HG02938 (cell line): ENCODE measurements around the gene DGCR8.

Experiments
- ATAC-seq: cut with Tn5 transposase; IDR thresholded peaks from one replicate; pipeline ENCODE4 v1.9.1; 2021; ENCODE audit warnings: mild to moderate bottlenecking, moderate library complexity; ENCODE audit not compliant: unreplicated experiment

Gene DGCR8

DNA sequence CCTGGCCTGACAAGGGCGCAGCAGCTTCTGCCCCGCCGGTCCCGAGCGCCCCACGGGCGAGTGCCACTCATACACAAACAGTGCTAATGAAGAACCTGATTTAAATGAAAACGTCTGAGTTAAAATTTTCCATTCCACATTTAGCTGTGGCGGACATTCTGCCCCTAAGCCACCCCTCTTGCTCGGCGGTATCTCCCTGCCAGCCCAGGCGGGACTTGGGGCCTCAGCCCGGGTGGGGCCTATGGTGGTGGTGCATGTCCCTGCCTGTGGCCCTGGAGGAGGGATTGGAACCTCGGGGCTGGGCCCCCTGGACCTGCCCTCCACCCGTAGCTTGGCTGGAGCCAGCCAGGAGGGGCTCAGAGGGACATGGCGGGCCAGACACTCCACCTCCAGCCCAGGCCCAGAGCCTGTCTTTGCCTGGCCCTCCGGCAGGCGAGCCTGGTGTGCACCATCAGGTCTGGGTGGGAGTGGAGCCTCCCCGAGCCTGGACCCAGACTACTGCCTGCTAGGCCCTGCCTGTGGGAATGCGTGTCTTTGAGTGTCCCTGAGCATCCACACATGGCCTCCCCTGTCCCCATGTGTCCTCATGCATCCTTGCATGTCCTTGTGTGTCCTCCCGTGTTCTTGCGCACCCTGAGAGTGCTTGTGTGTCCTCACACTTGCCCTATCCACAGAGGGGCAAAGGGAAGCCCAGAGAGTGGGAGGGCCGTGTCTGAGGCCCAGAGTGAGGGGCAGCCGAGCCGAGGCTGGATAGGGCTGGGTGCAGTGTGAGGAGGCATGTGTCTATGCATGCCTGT is 56.0 kb downstream of the DGCR8 start:
- no peak for ATAC-seq

GRCh38 chr22:20136603-20136873 is 56.5 kb downstream of the DGCR8 start:
- ATAC-seq: no peak

DNA sequence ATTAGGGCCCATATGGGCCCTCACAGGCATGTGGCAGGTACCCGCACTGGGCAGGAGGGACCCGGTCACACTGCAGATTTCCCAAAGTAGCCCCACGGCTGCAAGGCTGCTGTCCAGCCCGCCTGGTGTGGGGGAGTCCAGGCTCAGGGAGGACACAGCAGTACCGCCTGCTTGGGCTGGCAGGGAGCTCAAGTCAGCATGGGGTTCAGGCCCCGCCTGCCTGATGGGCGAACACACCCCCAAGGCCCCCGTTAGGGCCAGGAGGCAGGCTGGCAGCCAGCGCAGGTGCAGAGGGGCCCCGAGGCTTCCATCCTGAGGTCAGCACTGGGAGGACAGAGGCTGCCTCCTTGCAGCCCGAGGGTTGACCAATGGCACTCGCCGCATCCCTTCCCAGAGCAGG is 57.1 kb downstream of the DGCR8 start:
- no peak for ATAC-seq

GRCh38 chr22:20137671-20138416 is 57.8 kb downstream of the DGCR8 start:
- no peak for ATAC-seq

DNA sequence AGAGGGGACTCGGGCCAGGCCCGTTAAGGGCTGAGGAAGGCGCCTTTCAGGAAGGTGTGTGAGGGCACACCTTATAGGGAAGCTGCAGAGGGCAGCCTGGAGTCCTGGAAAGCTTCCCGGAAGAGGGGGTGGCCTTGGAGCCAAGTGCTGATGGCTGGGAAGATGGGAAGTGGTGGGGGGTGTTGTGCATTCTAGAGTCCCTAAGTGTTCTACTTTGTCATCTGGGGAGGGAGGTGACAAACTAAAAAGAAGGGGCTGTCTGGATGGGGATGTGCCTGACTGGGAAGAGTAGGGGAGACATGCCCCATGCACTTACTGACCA is 58.3 kb downstream of the DGCR8 start:
- ATAC-seq: no peak

GRCh38 chr22:20138868-20139267 is 58.8 kb downstream of the DGCR8 start:
- no peak for ATAC-seq

DNA sequence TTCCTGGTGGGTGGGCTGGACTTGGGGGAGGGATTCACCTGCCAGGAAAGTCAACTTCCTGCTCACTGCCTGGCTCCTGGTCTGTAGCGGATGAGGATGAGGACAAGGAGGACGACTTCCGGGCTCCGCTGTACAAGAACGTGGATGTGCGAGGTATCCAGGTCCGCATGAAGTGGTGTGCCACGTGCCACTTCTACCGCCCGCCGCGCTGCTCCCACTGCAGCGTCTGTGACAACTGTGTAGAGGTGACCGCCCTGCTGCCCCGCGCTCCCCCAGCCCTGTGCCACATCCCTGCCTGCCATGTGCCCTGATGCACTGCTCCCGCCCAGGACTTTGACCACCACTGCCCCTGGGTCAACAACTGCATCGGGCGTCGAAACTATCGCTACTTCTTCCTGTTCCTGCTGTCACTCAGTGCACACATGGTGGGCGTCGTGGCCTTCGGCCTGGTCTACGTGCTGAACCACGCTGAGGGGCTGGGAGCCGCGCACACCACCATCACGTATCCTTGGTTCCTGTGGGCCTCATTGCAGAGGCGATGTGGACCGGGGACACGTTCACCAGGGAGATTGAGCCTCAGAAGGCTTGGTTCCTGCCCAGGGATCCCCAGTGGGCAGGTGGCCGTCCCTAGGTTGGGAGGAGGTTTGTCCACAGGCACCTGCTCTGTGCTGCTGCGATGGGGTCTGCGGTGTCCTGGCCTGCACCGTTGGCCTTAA is 59.5 kb downstream of the DGCR8 start:
- ATAC-seq: no peak

- no peak for ATAC-seq
Measured at GRCh38 chr22:20140107-20140445, 60.0 kb downstream of the DGCR8 start.

DNA sequence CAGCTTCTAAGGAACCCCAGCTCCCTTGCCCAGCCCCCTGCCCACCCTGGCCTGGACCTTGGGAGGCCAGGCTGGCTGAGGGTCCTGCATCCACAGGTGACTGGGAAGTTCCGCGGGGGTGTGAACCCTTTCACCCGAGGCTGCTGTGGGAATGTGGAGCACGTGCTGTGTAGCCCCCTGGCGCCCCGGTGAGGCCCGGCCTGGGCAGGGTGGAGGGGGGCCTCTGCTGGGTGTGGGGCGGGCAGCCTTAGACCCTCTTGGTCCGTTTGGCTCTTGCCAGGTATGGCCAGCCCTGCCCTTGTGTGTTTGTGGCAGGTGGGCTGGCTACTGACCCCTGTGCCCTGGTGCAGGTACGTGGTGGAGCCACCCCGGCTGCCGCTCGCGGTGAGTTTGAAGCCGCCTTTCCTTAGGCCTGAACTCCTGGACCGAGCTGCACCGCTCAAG is 60.5 kb downstream of the DGCR8 start:
- ATAC-seq: no peak

DNA sequence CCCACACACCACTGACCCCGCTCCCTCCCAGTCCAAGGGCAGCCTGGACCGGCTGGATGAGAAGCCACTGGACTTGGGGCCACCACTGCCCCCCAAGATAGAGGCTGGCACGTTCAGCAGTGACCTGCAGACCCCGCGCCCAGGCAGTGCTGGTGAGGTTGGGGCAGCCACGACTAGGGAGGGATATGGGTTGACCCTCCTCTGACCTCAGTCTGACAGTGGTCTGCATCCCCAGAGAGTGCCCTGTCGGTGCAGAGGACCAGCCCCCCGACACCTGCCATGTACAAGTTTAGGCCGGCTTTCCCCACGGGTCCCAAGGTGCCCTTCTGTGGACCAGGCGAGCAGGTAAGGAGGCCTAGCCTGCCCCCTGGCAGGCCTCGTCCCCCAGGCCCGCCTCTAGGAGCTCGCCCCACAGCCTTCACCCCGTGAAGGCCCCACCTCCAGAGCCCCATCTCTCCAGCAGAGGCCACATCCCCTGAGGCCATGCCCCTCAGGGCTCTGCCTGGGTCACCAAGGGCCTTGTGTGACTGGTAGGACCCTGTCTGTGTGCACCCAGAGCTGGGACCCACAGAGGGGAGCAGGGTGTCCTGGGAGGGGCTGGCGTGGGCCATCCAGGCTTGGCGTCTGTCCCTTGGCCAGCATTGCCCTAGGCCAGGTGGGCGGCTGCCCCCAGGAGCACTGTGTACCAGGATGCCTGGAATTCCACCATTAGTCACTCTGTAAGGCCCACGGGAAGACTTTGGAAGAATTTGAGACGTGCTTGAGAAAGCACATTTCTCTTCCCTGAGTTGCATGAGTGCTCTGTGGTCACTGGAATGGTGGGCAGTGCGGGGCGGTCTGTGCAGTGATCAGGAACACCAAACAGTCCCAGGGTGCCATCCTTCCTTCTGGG is 61.4 kb downstream of the DGCR8 start:
- no peak for ATAC-seq

GRCh38 chr22:20142711-20143621 is 62.9 kb downstream of the DGCR8 start:
- ATAC-seq: no peak

DNA sequence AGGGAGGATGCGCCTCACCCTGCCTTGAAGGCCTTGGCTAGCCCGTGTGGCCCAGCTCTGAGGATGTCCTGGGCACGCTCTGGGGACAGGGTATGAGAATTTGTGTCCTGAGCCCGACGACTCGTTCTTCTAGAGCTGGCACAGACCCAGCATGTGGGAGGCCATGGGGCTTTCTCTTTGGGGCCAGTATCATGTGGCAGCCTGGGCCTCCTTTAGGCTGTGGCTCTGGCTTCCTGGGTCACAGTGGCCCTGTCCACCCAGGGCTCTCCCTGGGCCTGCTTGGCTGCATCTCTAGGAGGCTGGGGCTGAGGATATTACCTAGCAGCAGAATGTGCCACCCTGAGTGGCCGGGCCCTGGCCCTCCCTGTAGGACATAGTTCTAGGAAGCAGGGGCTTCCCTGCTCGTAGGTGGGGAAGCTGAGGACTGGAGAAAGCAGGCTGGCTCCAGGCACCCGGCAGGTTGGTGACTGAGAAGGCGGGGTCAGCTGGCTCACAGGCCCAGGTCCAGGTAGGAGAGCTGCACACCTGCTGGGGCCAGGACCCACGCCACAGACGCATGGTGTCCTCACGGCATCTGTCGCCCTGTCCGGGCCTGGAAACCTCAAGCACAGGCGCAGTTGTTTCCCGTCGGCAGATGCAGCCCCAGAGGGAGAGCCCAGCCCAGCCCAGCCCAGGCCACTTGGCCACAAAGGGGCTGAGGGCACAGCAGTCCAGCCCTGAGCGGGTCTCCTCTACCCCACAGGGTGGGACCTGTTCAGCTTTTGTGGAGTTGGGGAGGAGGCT is 64.0 kb downstream of the DGCR8 start:
- ATAC-seq: no peak

- ATAC-seq: no peak
Measured at GRCh38 chr22:20145206-20145831, 65.3 kb downstream of the DGCR8 start.

DNA sequence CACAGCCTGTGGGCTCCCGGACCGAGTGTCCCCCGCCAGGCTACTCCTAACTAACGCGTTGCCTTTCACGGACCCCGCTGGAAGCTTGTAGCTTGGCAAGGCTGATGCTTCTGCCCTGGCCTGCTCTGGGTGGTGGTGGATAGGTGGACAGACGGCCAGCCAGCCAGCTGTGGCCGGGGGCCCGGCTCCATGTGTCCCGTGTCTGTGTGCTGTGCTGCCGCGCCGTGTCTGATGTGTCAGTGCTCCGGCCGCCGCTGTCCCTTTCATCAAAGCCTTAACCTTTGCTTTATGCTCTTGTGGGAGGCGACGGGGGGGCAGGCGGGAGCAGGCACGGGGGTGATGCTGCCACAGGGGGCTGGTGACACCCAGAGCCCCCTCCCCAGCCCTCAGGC is 65.8 kb downstream of the DGCR8 start:
- no peak for ATAC-seq

- ATAC-seq: no peak
Measured at GRCh38 chr22:20146777-20147176, 66.7 kb downstream of the DGCR8 start.

DNA sequence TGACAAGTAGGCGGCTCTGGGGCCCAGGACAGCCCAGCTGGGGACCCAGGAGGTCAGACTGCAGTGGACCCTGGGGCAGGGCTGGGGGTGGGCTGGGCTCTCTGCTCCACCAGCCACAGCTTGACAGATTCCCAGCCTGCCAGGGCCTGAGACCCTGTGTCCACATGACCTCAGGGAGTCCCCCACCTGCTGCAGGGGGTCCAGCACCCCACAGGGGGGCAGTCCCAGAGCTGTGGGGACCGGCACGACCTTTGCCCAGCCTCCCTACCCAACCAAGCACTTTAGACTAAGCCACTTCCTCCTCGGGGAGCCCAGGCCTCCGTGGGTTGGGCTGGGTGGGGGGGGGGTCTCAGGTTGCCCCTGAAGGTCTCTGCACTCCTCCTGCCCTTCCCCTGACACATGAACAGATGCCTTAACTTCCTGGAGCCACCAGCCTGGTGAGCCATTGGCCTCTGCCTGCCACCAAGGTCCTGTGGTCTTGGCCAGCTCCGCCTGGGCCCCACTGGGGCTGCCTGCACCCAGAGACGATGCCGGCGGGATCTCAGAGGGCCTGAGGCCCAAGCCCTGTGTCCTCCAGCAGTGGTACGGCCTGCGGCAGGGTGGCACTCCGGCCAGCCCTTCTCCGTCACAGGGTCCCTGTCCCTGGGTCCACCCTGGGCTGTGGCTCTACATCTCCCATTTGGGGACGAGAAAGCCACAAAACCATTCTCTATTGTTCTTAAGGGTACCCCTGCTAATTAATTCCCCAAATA is 67.4 kb downstream of the DGCR8 start:
- ATAC-seq: no peak

DNA sequence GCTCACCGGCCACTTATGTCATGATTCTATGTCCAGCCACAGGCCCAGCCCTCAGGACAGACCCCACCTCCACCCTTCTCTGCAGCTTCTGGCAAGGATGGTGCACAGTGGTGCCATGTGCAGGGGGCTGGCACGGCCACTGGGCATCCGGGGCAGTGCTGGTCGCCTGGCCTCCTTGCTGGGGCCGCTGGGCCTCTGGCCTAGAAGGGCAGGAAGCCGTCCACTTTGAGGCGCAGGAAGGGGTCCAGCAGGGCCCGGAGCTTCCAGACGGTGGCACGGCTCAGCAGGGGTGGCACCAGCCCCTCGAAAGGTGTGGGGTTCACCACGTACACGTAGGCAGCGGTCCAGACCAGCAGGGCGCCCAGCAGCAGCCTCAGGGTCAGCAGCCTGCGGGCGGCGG is 68.4 kb downstream of the DGCR8 start:
- ATAC-seq: no peak
